ENCODE results near the gene GRK5.

GRCh38 chr10:119297207-119297968 is 90.0 kb downstream of the GRK5 start:
- TF ChIP-seq POLR2A (IDR thresholded peaks at IDR 0.05; ENCODE audit: low read depth, low read length) (no peak), POLR2AphosphoS5 (IDR thresholded peaks at IDR 0.05; ENCODE audit: low read depth, low read length) (no peak), TAF1 (IDR thresholded peaks at IDR 0.05; ENCODE audit: borderline replicate concordance, low read depth, low read length) (no peak)

Measured in GM12892 (cell line).